GM23338 (cell line): ENCODE results near the gene ERC1. TPM values are rescaled to one million over a fixed set of nuclear protein-coding genes. Genes with fewer than 3 reads are reported as not detected.

ENCODE experiments used
- ATAC-seq: fragments of 200-7000 bp; cut with Tn5 transposase; 3 replicates; pipeline ENCODE4 v1.9.1; 2020
- DNase-seq: peaks from one replicate; pipeline ENCODE4 v3.0.0-alpha.2; 2015; ENCODE audit warnings: low spot score
- H2AFZ ChIP-seq: fragments of 200-600 bp; sonication (generic); 2 replicates; pipeline ENCODE4 v1.8.0; 2016; ENCODE audit warnings: antibody characterized with exemption, mild to moderate bottlenecking, moderate library complexity
- H3F3A ChIP-seq: fragments of 200-600 bp; sonication (generic); replicated peaks from 2 replicates; pipeline ENCODE4 v1.8.0; 2017; ENCODE audit warnings: antibody characterized with exemption, mixed run types, low read depth
- H3K27ac ChIP-seq: fragments of 200-600 bp; sonication (generic); 2 replicates; pipeline ENCODE4 v1.6.1; 2016; ENCODE audit warnings: low read depth
- H3K27me3 ChIP-seq: fragments of 200-600 bp; sonication (generic); 2 replicates; pipeline ENCODE4 v1.8.0; 2016; ENCODE audit warnings: mild to moderate bottlenecking, mixed run types, moderate library complexity; ENCODE audit not compliant: insufficient read depth
- H3K36me3 ChIP-seq: fragments of 200-600 bp; sonication (generic); 2 replicates; pipeline ENCODE4 v1.8.0; 2016; ENCODE audit warnings: mild to moderate bottlenecking; ENCODE audit not compliant: insufficient read depth
- H3K4me1 ChIP-seq: fragments of 200-600 bp; sonication (generic); 2 replicates; pipeline ENCODE4 v1.8.0; 2016; ENCODE audit warnings: mild to moderate bottlenecking, moderate library complexity; ENCODE audit not compliant: insufficient read depth
- H3K4me2 ChIP-seq: fragments of 200-600 bp; sonication (generic); 2 replicates; pipeline ENCODE4 v1.7.1; 2017; ENCODE audit warnings: mixed run types
- H3K4me3 ChIP-seq: fragments of 200-600 bp; sonication (generic); 2 replicates; pipeline ENCODE4 v1.6.1; 2016; ENCODE audit warnings: mixed run types
- H3K79me2 ChIP-seq: fragments of 200-600 bp; sonication (generic); replicated peaks from 2 replicates; pipeline ENCODE4 v1.8.0; 2017; ENCODE audit warnings: mild to moderate bottlenecking; ENCODE audit not compliant: insufficient read depth
- H3K9me2 ChIP-seq: fragments of 200-600 bp; sonication (generic); 2 replicates; pipeline ENCODE4 v1.8.0; 2017; ENCODE audit not compliant: insufficient read depth
- H4K20me1 ChIP-seq: fragments of 200-600 bp; sonication (generic); replicated peaks from 2 replicates; pipeline ENCODE4 v1.8.0; 2017; ENCODE audit warnings: mild to moderate bottlenecking; ENCODE audit not compliant: insufficient read depth
- H3K27ac Mint-ChIP-seq: 2 replicates; pipeline ENCODE4 v1.8.0; 2020; ENCODE audit warnings: inconsistent platforms, mild to moderate bottlenecking, moderate library complexity, mixed read lengths
- H3K27me3 Mint-ChIP-seq: 3 replicates; pipeline ENCODE4 v1.8.0; 2022; ENCODE audit warnings: low read depth, mild to moderate bottlenecking, moderate library complexity, mixed read lengths, inconsistent platforms; ENCODE audit not compliant: insufficient read depth, poor library complexity
- H3K36me3 Mint-ChIP-seq: 3 replicates; pipeline ENCODE4 v1.8.0; 2021; ENCODE audit warnings: low read depth, mild to moderate bottlenecking, inconsistent platforms, moderate library complexity, mixed read lengths
- H3K4me1 Mint-ChIP-seq: 3 replicates; pipeline ENCODE4 v1.8.0; 2020; ENCODE audit warnings: mild to moderate bottlenecking, inconsistent platforms, mixed read lengths
- H3K4me3 Mint-ChIP-seq: 3 replicates; pipeline ENCODE4 v1.8.0; 2021; ENCODE audit warnings: moderate library complexity, mild to moderate bottlenecking, inconsistent platforms, mixed read lengths
- H3K9me3 Mint-ChIP-seq: 3 replicates; pipeline ENCODE4 v1.8.0; 2020; ENCODE audit warnings: moderate library complexity, mild to moderate bottlenecking, inconsistent platforms, mixed read lengths
- EZH2 ChIP-seq: fragments of 200-600 bp; sonication (generic); IDR thresholded peaks from one replicate; pipeline ENCODE4 v1.8.0; 2017; ENCODE audit warnings: antibody characterized with exemption, mild to moderate bottlenecking, low read depth; ENCODE audit not compliant: unreplicated experiment
- JUNB ChIP-seq: IDR thresholded peaks from one replicate; pipeline ENCODE4 v1.6.1; 2016; ENCODE audit warnings: antibody characterized with exemption; ENCODE audit not compliant: unreplicated experiment
- polyA plus RNA-seq: library from polyadenylated mRNA; unstranded; fragments of >200 nt; fragmentation: Nextera tagmentation; extraction: Ambion mirVana; gene quantifications from 2 replicates; pipeline ENCODE4 v1.2.1, GENCODE V29; 2016
- total RNA-seq: library from RNA; depleted of rRNA; stranded (reverse); fragments of >200 nt; shearing (Covaris generic); gene quantifications from 2 replicates; pipeline ENCODE4 v1.2.3, GENCODE V29; 2014
- TF ChIP-seq, protein P1 (sequence below): IDR thresholded peaks from one replicate; pipeline ENCODE4 v1.6.1; 2018; ENCODE audit warnings: antibody characterized with exemption; ENCODE audit not compliant: unreplicated experiment
- TF ChIP-seq, protein P2 (sequence below): fragments of 250-450 bp; sonication (Bioruptor Pico); IDR thresholded peaks from 2 replicates; pipeline ENCODE4 v1.5.0; 2020; ENCODE audit warnings: mild to moderate bottlenecking, moderate library complexity

The ERC1 gene
- total and polyA plus RNA-seq, 2 experiments from 2014 or later: 28.1 to 35.3 TPM

DNA sequence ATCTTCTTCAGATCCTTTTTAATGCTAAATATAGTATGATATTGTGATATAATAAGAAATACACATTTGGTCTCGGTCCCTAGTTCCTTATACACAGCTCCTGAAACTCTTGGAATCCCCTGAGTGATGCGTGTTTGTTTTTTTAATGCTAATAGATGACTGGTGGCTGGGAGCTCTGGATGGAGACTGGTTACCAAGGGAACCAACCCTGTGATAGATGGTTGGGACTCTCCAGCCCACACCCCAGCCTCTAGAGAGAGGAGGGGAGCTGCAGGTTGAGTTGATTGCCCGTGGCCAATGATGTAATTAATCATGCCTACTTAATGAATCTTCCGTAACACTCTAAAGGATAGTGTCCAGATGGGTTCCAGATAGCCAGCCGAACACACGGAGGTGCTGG, 462.8 kb downstream of the ERC1 start:
- peaks cover 6% of the 10 kb centered on the region; the same call in 2 of the 3 replicates for H3K4me1 Mint-ChIP-seq
- no peak overlapping the region for H3K27ac Mint-ChIP-seq
- Histone ChIP-seq H3K4me1 (no peaks in the 10 kb centered on the region), H2AFZ (no peak overlapping the region), H3K79me2 (no peaks in the 10 kb centered on the region), H3K27me3 (no peaks in the 10 kb centered on the region), H3K4me3 (no peak overlapping the region), H3F3A (no peaks in the 10 kb centered on the region), H3K27ac (no peak overlapping the region), H3K9me2 (no peaks in the 10 kb centered on the region), H3K36me3 (no peaks in the 10 kb centered on the region), H3K4me2 (no peak overlapping the region), H4K20me1 (no peaks in the 10 kb centered on the region)
- ATAC-seq (peak; percentile 81), DNase-seq (peak; percentile 43)
- peaks cover 2% of the 10 kb centered on the region for H3K27me3 Mint-ChIP-seq
- no peaks in the 10 kb centered on the region for H3K9me3 Mint-ChIP-seq
- H3K36me3 Mint-ChIP-seq: peaks cover 4% of the 10 kb centered on the region; the same call in 2 of the 3 replicates
- TF ChIP-seq EZH2 (no peak), JUNB (no peak)
- TF ChIP-seq, protein P1, sequence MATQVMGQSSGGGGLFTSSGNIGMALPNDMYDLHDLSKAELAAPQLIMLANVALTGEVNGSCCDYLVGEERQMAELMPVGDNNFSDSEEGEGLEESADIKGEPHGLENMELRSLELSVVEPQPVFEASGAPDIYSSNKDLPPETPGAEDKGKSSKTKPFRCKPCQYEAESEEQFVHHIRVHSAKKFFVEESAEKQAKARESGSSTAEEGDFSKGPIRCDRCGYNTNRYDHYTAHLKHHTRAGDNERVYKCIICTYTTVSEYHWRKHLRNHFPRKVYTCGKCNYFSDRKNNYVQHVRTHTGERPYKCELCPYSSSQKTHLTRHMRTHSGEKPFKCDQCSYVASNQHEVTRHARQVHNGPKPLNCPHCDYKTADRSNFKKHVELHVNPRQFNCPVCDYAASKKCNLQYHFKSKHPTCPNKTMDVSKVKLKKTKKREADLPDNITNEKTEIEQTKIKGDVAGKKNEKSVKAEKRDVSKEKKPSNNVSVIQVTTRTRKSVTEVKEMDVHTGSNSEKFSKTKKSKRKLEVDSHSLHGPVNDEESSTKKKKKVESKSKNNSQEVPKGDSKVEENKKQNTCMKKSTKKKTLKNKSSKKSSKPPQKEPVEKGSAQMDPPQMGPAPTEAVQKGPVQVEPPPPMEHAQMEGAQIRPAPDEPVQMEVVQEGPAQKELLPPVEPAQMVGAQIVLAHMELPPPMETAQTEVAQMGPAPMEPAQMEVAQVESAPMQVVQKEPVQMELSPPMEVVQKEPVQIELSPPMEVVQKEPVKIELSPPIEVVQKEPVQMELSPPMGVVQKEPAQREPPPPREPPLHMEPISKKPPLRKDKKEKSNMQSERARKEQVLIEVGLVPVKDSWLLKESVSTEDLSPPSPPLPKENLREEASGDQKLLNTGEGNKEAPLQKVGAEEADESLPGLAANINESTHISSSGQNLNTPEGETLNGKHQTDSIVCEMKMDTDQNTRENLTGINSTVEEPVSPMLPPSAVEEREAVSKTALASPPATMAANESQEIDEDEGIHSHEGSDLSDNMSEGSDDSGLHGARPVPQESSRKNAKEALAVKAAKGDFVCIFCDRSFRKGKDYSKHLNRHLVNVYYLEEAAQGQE: no peak
- TF ChIP-seq, protein P2, sequence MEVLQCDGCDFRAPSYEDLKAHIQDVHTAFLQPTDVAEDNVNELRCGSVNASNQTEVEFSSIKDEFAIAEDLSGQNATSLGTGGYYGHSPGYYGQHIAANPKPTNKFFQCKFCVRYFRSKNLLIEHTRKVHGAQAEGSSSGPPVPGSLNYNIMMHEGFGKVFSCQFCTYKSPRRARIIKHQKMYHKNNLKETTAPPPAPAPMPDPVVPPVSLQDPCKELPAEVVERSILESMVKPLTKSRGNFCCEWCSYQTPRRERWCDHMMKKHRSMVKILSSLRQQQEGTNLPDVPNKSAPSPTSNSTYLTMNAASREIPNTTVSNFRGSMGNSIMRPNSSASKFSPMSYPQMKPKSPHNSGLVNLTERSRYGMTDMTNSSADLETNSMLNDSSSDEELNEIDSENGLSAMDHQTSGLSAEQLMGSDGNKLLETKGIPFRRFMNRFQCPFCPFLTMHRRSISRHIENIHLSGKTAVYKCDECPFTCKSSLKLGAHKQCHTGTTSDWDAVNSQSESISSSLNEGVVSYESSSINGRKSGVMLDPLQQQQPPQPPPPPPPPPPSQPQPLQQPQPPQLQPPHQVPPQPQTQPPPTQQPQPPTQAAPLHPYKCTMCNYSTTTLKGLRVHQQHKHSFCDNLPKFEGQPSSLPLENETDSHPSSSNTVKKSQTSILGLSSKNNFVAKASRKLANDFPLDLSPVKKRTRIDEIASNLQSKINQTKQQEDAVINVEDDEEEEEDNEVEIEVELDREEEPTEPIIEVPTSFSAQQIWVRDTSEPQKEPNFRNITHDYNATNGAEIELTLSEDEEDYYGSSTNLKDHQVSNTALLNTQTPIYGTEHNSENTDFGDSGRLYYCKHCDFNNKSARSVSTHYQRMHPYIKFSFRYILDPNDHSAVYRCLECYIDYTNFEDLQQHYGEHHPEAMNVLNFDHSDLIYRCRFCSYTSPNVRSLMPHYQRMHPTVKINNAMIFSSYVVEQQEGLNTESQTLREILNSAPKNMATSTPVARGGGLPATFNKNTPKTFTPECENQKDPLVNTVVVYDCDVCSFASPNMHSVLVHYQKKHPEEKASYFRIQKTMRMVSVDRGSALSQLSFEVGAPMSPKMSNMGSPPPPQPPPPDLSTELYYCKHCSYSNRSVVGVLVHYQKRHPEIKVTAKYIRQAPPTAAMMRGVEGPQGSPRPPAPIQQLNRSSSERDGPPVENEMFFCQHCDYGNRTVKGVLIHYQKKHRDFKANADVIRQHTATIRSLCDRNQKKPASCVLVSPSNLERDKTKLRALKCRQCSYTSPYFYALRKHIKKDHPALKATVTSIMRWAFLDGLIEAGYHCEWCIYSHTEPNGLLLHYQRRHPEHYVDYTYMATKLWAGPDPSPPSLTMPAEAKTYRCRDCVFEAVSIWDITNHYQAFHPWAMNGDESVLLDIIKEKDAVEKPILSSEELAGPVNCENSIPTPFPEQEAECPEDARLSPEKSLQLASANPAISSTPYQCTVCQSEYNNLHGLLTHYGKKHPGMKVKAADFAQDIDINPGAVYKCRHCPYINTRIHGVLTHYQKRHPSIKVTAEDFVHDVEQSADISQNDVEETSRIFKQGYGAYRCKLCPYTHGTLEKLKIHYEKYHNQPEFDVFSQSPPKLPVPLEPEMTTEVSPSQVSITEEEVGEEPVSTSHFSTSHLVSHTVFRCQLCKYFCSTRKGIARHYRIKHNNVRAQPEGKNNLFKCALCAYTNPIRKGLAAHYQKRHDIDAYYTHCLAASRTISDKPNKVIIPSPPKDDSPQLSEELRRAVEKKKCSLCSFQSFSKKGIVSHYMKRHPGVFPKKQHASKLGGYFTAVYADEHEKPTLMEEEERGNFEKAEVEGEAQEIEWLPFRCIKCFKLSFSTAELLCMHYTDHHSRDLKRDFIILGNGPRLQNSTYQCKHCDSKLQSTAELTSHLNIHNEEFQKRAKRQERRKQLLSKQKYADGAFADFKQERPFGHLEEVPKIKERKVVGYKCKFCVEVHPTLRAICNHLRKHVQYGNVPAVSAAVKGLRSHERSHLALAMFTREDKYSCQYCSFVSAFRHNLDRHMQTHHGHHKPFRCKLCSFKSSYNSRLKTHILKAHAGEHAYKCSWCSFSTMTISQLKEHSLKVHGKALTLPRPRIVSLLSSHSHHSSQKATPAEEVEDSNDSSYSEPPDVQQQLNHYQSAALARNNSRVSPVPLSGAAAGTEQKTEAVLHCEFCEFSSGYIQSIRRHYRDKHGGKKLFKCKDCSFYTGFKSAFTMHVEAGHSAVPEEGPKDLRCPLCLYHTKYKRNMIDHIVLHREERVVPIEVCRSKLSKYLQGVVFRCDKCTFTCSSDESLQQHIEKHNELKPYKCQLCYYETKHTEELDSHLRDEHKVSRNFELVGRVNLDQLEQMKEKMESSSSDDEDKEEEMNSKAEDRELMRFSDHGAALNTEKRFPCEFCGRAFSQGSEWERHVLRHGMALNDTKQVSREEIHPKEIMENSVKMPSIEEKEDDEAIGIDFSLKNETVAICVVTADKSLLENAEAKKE (CRISPR knock-in tag): no peak
- H3K4me3 Mint-ChIP-seq: no peak overlapping the region
